OCI-M1 (cell line): Measurements from ENCODE around the gene WASL.
A peak's percentile ranks its signal among the peaks of the same experiment; 100 is the strongest.

Experiments used
- DNase-seq: peaks from one replicate; lab custom pipeline; 2025; lab: John Stamatoyannopoulos, UW

WASL gene

GRCh38 chr7:123690550-123690949 is 58.3 kb downstream of the WASL start:
- no peak for DNase-seq

DNA sequence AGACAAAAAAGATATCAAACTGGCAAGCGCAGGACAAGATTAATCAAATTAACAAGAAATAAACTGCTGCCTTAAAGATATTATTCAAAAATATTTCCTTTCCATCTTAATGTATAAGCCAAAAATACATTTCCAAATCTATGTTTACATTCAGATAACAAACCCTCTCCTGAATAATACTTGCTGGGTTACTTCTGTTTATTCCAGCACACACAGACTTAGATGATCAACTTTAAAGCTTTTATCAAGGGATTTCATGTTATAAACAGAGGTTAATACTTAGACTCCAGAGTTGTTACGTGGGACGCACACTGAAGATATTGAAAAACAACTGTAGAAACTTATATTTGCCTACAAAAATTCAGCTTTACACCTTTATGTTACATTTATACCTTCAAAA is 59.6 kb downstream of the WASL start:
- DNase-seq: no peak

DNA sequence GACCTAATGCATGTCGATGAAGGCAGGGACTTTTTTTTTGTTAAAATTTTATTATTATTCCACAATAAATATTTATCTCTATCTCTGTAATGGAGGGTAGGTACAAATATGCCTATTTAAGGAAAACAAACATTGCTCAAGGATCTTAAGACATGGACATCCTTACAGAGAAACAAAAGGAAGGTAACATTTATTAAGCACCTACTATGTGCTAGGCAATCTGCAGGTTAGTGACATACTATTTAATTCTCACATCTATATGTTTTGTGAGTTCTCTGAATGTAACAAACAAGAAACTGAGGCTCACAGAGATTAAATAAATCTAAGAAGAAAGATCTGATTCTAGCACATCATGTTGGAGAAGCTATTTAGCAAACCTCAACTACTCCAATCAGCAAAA is 61.1 kb downstream of the WASL start:
- DNase-seq: no peak

DNA sequence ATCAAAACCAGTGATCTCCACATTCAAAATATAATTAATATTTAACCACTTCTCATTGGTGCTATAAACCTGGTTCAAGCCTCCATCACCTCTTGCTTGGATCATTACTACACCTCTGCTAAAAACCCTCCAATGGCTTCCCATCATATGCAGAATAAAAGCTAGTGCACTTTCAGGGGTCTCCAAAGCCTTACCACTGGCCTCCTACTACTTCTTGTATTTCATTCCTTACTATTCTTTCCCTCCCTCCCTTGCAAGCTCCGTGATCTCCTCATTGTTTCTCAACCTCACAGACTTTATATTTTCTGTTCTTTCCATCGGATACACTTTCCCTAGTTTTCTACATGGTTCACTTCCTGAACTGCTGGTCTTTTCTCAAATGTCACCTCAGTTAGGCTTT is 61.6 kb downstream of the WASL start:
- DNase-seq: no peak

- DNase-seq: peak; percentile 59
These were observed 66.1 kb downstream of the WASL start for GRCh38 chr7:123682690-123683089.

- no peak for DNase-seq
These were observed 67.2 kb downstream of the WASL start for GRCh38 chr7:123681561-123681960.

DNA sequence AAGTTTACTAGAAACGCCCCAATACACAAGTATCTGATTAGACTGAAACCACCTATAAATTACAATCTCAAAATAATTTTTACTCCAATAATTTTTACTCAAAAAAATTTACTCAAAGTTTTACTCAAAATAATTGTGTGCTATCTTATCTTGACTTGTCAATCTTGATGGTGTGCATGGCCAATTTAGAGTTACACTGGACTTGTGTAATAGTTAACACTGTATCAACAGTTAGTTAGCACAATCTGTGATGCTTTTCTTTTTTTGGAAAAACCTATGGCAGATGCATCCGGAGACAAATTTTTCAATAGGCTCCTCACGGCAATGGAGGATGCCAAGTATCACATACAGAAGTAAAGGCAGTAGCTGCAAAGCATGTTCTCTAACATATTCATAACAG is 68.2 kb downstream of the WASL start:
- DNase-seq: no peak

DNA sequence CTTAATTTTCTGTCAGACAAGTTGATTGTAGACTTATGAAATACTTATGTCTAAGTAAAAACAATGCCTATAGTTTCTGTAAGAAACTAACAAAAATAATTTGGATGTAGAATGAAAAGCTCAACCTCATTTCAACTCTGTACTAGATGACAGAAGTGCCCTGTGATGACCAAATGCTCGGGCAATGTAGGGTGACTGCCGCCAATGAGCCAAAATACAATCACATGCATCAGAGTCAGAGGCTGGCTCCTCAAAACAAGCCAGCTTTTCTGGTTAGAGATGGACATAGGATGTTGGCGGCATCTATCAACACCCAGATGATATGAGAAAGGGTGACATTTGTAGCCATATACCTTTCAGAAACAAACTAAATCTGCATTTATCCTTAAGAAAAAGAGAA is 69.2 kb downstream of the WASL start:
- DNase-seq: no peak

- no peak for DNase-seq
These were observed 71.6 kb downstream of the WASL start for GRCh38 chr7:123677061-123677715.

- DNase-seq: no peak
These were observed 73.7 kb downstream of the WASL start for GRCh38 chr7:123675181-123675473.

- DNase-seq: no peak
These were observed 74.2 kb downstream of the WASL start for GRCh38 chr7:123674399-123675180.

- no peak for DNase-seq
These were observed 74.9 kb downstream of the WASL start for GRCh38 chr7:123673752-123674398.

GRCh38 chr7:123673137-123673732 is 75.6 kb downstream of the WASL start:
- no peak for DNase-seq

DNA sequence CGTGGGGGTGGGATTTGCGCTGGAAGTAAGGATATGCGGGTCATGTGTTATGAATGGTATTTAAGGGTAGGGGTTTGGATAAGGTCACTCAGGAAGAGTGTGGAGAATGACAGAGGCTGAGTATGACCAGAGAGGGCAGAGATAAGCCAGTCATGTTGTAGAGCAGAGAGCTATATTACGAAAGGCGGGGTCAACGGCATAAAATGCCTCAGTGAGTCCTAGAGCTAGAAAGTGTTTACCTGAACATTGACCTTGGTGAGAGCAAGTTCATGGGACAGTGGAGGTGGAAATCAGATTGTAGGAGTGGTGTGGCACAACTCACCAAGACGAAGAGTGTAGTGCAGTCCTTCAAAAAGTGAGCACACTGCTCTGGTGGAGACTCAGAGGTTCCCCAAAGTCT is 79.3 kb downstream of the WASL start:
- DNase-seq: no peak

DNA sequence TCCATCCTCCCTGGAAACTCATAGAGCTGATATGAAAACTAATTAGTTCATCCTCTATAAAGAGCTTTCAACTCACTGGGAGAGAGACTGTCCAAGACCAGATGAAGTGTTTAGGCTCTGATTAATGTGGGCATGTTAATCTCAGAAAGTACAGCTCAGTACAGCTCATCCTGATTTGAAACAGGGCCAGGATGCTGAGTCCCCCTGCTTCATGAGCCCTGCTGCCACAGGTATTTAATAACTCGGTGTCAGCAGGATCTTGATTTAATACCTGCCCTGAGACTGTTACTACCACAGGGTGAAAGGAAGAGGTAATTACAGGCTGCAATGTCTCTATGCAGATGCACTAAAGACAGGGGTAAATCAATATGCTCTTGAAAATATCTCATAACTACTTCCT is 82.3 kb downstream of the WASL start:
- DNase-seq: no peak

- DNase-seq: no peak
These were observed 82.9 kb downstream of the WASL start for GRCh38 chr7:123665896-123666295.

GRCh38 chr7:123665157-123665556 is 83.6 kb downstream of the WASL start:
- no peak for DNase-seq

GRCh38 chr7:123663200-123663599 is 85.6 kb downstream of the WASL start:
- DNase-seq: no peak

- DNase-seq: no peak
These were observed 86.0 kb downstream of the WASL start for GRCh38 chr7:123662755-123663154.

- no peak for DNase-seq
These were observed 86.5 kb downstream of the WASL start for GRCh38 chr7:123662293-123662692.

GRCh38 chr7:123661765-123662164 is 87.0 kb downstream of the WASL start:
- DNase-seq: peak; percentile 33

DNA sequence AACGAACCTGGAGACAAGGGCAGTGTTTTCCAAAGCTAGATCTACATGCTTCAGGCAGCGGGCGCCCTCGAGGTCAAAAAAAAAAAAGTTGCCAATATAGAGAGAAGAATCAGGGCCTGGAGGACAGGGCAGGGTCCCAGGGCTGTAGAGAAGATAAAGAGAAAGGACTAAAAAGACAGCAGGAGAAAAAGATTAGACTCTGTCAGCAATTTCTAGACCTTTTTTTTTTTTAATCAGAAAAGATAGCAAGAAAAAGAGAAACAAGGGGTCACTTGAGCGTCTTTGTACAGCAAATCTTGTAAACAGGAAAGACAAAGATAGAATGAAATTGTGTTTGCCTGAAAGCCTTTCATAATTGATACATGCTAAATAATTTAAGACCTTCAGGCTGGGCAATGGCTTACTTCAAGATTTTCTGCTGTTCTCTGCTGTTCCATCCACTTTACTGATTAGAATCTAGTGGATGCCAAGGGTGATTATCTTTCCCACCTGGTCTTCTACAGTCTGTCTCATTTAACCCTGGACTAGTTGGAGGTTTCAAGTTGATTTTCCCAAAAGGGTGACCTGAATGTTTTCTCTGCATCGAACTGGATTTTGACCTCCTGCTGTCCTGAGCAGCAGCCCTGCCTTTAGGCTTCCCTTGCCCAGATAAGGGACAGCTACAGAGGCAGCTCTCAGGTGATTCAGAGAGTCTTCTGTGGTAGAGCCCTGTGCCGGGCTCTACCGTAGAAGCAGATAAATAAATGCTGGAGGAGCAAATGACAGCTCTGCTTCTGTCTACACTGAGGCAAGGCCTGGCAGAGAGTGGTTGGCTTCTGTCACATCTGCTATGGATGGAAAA is 88.1 kb downstream of the WASL start:
- peak; percentile 8 for DNase-seq
